GM12878 (cell line): ENCODE data around the gene FBXO33. TPM values are rescaled to one million over a fixed set of nuclear protein-coding genes. Genes with fewer than 3 reads are reported as not detected.

Experiments
- ATAC-seq: fragments of 200-7000 bp; cut with Tn5 transposase; 3 replicates; pipeline ENCODE4 v1.9.1; 2020; ENCODE audit warnings: mild to moderate bottlenecking, moderate library complexity
- BruUV-seq: library from RNA; stranded (reverse); fragments of 400-500 nt; replicated peaks from 2 replicates; lab custom pipeline; 2021; lab: Mats Ljungman, UMichigan
- CTCF ChIA-PET: fragments of 300-600 bp; sonication (Branson Sonifier 250); formaldehyde crosslinking; extraction: SDS; loops from one replicate; lab custom pipeline; 2021; ENCODE audit warnings: inconsistent platforms; lab: Yijun Ruan, JAX
- POLR2A ChIA-PET: fragments of 350-600 bp; formaldehyde crosslinking; extraction: SDS; loops from one replicate; lab custom pipeline; 2021; ENCODE audit warnings: inconsistent platforms; lab: Charles Lee
- RAD21 ChIA-PET: fragments of 300-600 bp; sonication (Branson Sonifier 250); formaldehyde crosslinking; loops from one replicate; lab custom pipeline; 2023; ENCODE audit warnings: antibody characterized with exemption; ENCODE audit not compliant: unreplicated experiment; lab: Charles Lee
- SMC1A ChIA-PET: fragments of 300-600 bp; sonication (Branson Sonifier 250); formaldehyde crosslinking; loops from one replicate; lab custom pipeline; 2023; ENCODE audit not compliant: unreplicated experiment, uncharacterized antibody; lab: Charles Lee
- DNase-seq: peaks from one replicate; pipeline ENCODE4 v3.0.0-alpha.2; 2011; ENCODE audit warnings: low read depth, low spot score
- FAIRE-seq: peaks from 3 replicates; lab custom pipeline; 2011; peaks lifted over from hg19 to GRCh38; lab: Jason Lieb, UNC
- H2AFZ ChIP-seq: 2 replicates; pipeline ENCODE4 v1.6.0; 2011; ENCODE audit warnings: low read depth, low read length, control low read depth; ENCODE audit not compliant: control insufficient read depth
- H3K27ac ChIP-seq: 2 replicates; pipeline ENCODE4 v1.5.1; 2011; ENCODE audit warnings: control low read depth; ENCODE audit not compliant: control insufficient read depth, insufficient read depth
- H3K27me3 ChIP-seq, 2 experiments: replicated peaks in 1 of 2; 2 replicates each; pipeline versions ENCODE4 v1.6.0 to v1.6.1; 2011; ENCODE audit warnings: low read length in 1 of 2; ENCODE audit not compliant: control insufficient read depth in 2 of 2, insufficient read depth in 2 of 2
- H3K36me3 ChIP-seq, 2 experiments: 2 replicates each; pipeline ENCODE4 v1.5.1; 2011; ENCODE audit warnings: low read length in 1 of 2; ENCODE audit not compliant: control insufficient read depth in 2 of 2, insufficient read depth in 2 of 2
- H3K4me1 ChIP-seq: 2 replicates; pipeline ENCODE4 v1.6.1; 2011; ENCODE audit warnings: mild to moderate bottlenecking, low read length, moderate library complexity, mixed read lengths; ENCODE audit not compliant: control insufficient read depth, insufficient read depth
- H3K4me2 ChIP-seq: 2 replicates; pipeline ENCODE4 v1.6.0; 2011; ENCODE audit warnings: control low read depth; ENCODE audit not compliant: control insufficient read depth, insufficient read depth
- H3K4me3 ChIP-seq: fragments of 200-600 bp; sonication (generic); 2 replicates; pipeline ENCODE4 v1.5.1; 2016
- H3K79me2 ChIP-seq: 2 replicates; pipeline ENCODE4 v1.6.0; 2011; ENCODE audit warnings: low read length; ENCODE audit not compliant: control insufficient read depth, insufficient read depth
- H3K9ac ChIP-seq: 2 replicates; pipeline ENCODE4 v1.8.0; 2011; ENCODE audit warnings: low read length, control low read depth, mixed read lengths; ENCODE audit not compliant: control insufficient read depth, insufficient read depth
- H3K9me3 ChIP-seq: replicated peaks from 3 replicates; pipeline ENCODE4 v1.5.1; 2011; ENCODE audit warnings: mild to moderate bottlenecking, low read length; ENCODE audit not compliant: control insufficient read depth, insufficient read depth
- H4K20me1 ChIP-seq: 2 replicates; pipeline ENCODE4 v1.6.0; 2011; ENCODE audit not compliant: control insufficient read depth, insufficient read depth
- E2F4 ChIP-seq: IDR thresholded peaks from 2 replicates; pipeline ENCODE4 v1.6.1; 2012; ENCODE audit warnings: low read depth, low read length, improper control_type of control experiment
- HDAC2 ChIP-seq: fragments of 200-600 bp; sonication (generic); IDR thresholded peaks from 2 replicates; pipeline ENCODE4 v1.6.1; 2017
- KLF5 ChIP-seq: fragments of 450-650 bp; IDR thresholded peaks from 2 replicates; pipeline ENCODE4 v1.6.1; 2014; ENCODE audit warnings: mild to moderate bottlenecking; ENCODE audit not compliant: partially characterized antibody
- MTA3 ChIP-seq: IDR thresholded peaks from 2 replicates; pipeline ENCODE4 v1.6.1; 2012; ENCODE audit warnings: low read length, inconsistent platforms, borderline replicate concordance
- MYB ChIP-seq: fragments of 150-350 bp; IDR thresholded peaks from 2 replicates; pipeline ENCODE4 v1.6.1; 2014; ENCODE audit warnings: mild to moderate bottlenecking, low read depth, low read length, borderline replicate concordance
- PAX5 ChIP-seq: IDR thresholded peaks from 2 replicates; pipeline ENCODE4 v1.6.1; 2011; ENCODE audit warnings: low read depth, low read length, borderline replicate concordance
- RCOR1 ChIP-seq: conservative IDR thresholded peaks from 2 replicates; pipeline ENCODE4 v1.6.1; 2012; ENCODE audit warnings: low read depth, low read length, improper control_type of control experiment
- USF1 ChIP-seq: IDR thresholded peaks from 2 replicates; pipeline ENCODE4 v1.6.1; 2011; ENCODE audit warnings: borderline replicate concordance, low read depth, mild to moderate bottlenecking, moderate library complexity, mixed read lengths, low read length; ENCODE audit not compliant: insufficient read depth; ENCODE audit errors: extremely low read length
- YY1 ChIP-seq: IDR thresholded peaks from 2 replicates; pipeline ENCODE4 v1.6.1; 2011; ENCODE audit warnings: low read depth, mild to moderate bottlenecking, low read length
- ZBTB4 ChIP-seq: fragments of 450-650 bp; formaldehyde crosslinking; IDR thresholded peaks from 2 replicates; pipeline ENCODE4 v1.4.0; 2022; ENCODE audit warnings: mild to moderate bottlenecking, moderate library complexity
- ZNF207 ChIP-seq: fragments of 450-650 bp; IDR thresholded peaks from 2 replicates; pipeline ENCODE4 v1.6.1; 2014; ENCODE audit warnings: antibody characterized with exemption, mild to moderate bottlenecking, borderline replicate concordance
- WGBS: methylation state at CpG from one replicate; pipeline ENCODE4 v1.1.6; 2016; ENCODE audit warnings: low lambda C conversion rate; ENCODE audit not compliant: insufficient replicate concordance, insufficient coverage; ENCODE audit errors: missing lambda C conversion rate; 5-methylcytosine and 5-hydroxymethylcytosine counted together
- in situ Hi-C: fragments of 300-500 bp; cut with MboI; formaldehyde crosslinking; loops from 9 replicates; pipeline ENCODE4 v1.14.3; 2018; ENCODE audit warnings: mixed read lengths
- intact Hi-C: fragments of 100-400 bp; cut with micrococcal nuclease; formaldehyde crosslinking; loops from one replicate; pipeline ENCODE4 v1.14.2; 2022; ENCODE audit not compliant: unreplicated experiment
- polyA plus RNA-seq, 11 experiments: library from polyadenylated mRNA; depleted of rRNA in 4 of 11; unstranded in 6 of 11; stranded (reverse) in 5 of 11; fragments of >200 nt; fragmentation: Nextera tagmentation in 4 of 11; fragmentation: Illumina TruSeq in 1 of 11; extraction: Ambion mirVana in 4 of 11; extraction: Trizol in 1 of 11; gene quantifications; 1 replicate in 1 of 11; 2 replicates in 10 of 11; pipeline versions ENCODE4 v1.2.1 to v1.2.3, GENCODE V29; 2011 to 2016; ENCODE audit warnings: inconsistent platforms in 2 of 11, missing spikeins in 2 of 11, low read depth in 1 of 11
- total RNA-seq, 4 experiments: library from RNA; depleted of rRNA in 3 of 4; stranded (reverse); fragments of >200 nt in 3 of 4; fragmentation: Illumina TruSeq in 1 of 4; extraction: Trizol in 1 of 4; gene quantifications; 2 replicates each; pipeline versions ENCODE4 v1.2.1 to v1.2.3, GENCODE V29; 2013 to 2021

The FBXO33 gene
- total and polyA plus RNA-seq, 10 of the 15 experiments (the other 5 are each of a cell fraction or from before 2014, with no cell fraction given), result 4.7 to 56.9 (median 19.6) TPM

- FAIRE-seq (no peak), DNase-seq (no peak), ATAC-seq (no peak)
- WGBS, result 82% methylated on average over 3 of the region's 3 CpGs
- in situ Hi-C loops, result loop anchor here (5.0 kb wide), 3 partner anchors 154 to 319 kb away; partner anchors contain the start of gene TRAPPC6B
- ChIA-PET CTCF (interaction anchor here (0.7 to 8.3 kb wide), 34 partner anchors 8 to 391 kb away, joined by 3 to 100 read pairs (median 4); partner anchors contain the start of genes FBXO33, GEMIN2, SEC23A and TRAPPC6B), POLR2A (interaction anchor here (0.6 to 1.5 kb wide), 5 partner anchors 28 to 256 kb away, joined by 3 to 5 read pairs (median 4); partner anchors contain the start of gene TRAPPC6B), SMC1A (interaction anchor here (0.6 to 4.4 kb wide), 27 partner anchors 9 to 411 kb away, joined by 3 to 50 read pairs (median 5); partner anchors contain the start of genes GEMIN2 and TRAPPC6B), RAD21 (interaction anchor here (0.9 to 7.4 kb wide), 25 partner anchors 8 to 991 kb away, joined by 3 to 70 read pairs (median 4); partner anchors contain the start of gene GEMIN2)
- Histone ChIP-seq H2AFZ (no peak overlapping the region), H3K9ac (no peak overlapping the region), H3K27ac (no peak overlapping the region), H3K4me1 (peaks cover 13% of the 10 kb centered on the region), H3K4me3 (0 out of 2 replicates have a peak overlapping the region, but pooled peaks have one; percentile 45), H3K79me2 (peaks cover 77% of the 10 kb centered on the region), H4K20me1 (no peaks in the 10 kb centered on the region), H3K4me2 (peak overlapping the region; percentile 97), H3K27me3 (no peaks in the 10 kb centered on the region), H3K9me3 (no peaks in the 10 kb centered on the region), H3K36me3 (no peaks in the 10 kb centered on the region)
- BruUV-seq, result no TSS peak
- TF ChIP-seq ZNF207, result no peak
- no peak for TF ChIP-seq E2F4
- TF ChIP-seq PAX5, result no peak
- TF ChIP-seq HDAC2, result no peak
- TF ChIP-seq YY1, result no peak
- TF ChIP-seq KLF5, result no peak
- TF ChIP-seq USF1, result no peak
- no peak for TF ChIP-seq ZBTB4 (CRISPR knock-in tag)
- TF ChIP-seq RCOR1, result no peak
- TF ChIP-seq MTA3, result no peak
- TF ChIP-seq MYB, result no peak
- intact Hi-C loops, result loop anchor here (1.0 kb wide), 1 partner anchor 195 kb away; no protein-coding TSS in a partner anchor
Measured at GRCh38 chr14:39425947-39426346, 6.3 kb downstream of the FBXO33 start.
